ENCODE measurements around the gene IFRD1. TPM values are rescaled to one million over a fixed set of nuclear protein-coding genes. Genes with fewer than 3 reads are reported as not detected.
A peak's percentile ranks its signal among the peaks of the same experiment; 100 is the strongest.

Gene IFRD1
- total RNA-seq, 1 experiment from 2014 or later = 67.8 TPM

- peak; percentile 60 for TF ChIP-seq CTCF (conservative IDR thresholded peaks at IDR 0.05)
- Histone ChIP-seq H3K14ac (ENCODE audit: insufficient read depth, low read length) (no peak overlapping the region), H2BK120ac (ENCODE audit: low read depth, low read length, poor library complexity, severe bottlenecking) (no peak overlapping the region), H2BK15ac (ENCODE audit: low read depth, low read length) (no peak overlapping the region), H4K20me1 (ENCODE audit: control insufficient read depth, insufficient read depth, insufficient read length) (no peaks in the 10 kb centered on the region), H3K79me1 (ENCODE audit: insufficient read depth, low read depth, low read length, poor library complexity, severe bottlenecking) (no peaks in the 10 kb centered on the region), H3K27me3 (ENCODE audit: insufficient read depth, low read length) (no peaks in the 10 kb centered on the region), H3K18ac (ENCODE audit: insufficient read length, low read depth, low read length) (no peak overlapping the region), H2AFZ (ENCODE audit: low read length) (no peak overlapping the region), H3K4me2 (ENCODE audit: insufficient read depth, insufficient read length, low read length) (no peak overlapping the region), H3K23me2 (ENCODE audit: insufficient read length, low read depth, low read length, poor library complexity, severe bottlenecking) (no peaks in the 10 kb centered on the region), H3K9ac (ENCODE audit: extremely low read depth, insufficient read length, low read length) (no peak overlapping the region), H4K8ac (replicated peaks; ENCODE audit: insufficient read length, low read depth, low read length) (no peak overlapping the region), H2BK20ac (ENCODE audit: low read depth, low read length, poor library complexity, severe bottlenecking) (no peak overlapping the region), H2AK5ac (ENCODE audit: insufficient read length, low read length) (no peak overlapping the region), H2BK5ac (ENCODE audit: insufficient read length, low read length) (no peak overlapping the region), H2BK12ac (ENCODE audit: insufficient read length, low read depth, low read length) (no peak overlapping the region), H3K4ac (ENCODE audit: low read depth, low read length) (no peak overlapping the region), H3K23ac (ENCODE audit: insufficient read length, low read depth, low read length) (no peak overlapping the region), H3K27ac (ENCODE audit: insufficient read length, low read depth, low read length) (no peak overlapping the region), H3K56ac (ENCODE audit: insufficient read length, low read depth, low read length) (no peak overlapping the region), H3K4me1 (ENCODE audit: insufficient read depth, low read length) (peaks cover 4% of the 10 kb centered on the region; the same call in 1 of the 2 replicates), H3K79me2 (ENCODE audit: insufficient read depth, low read length) (no peaks in the 10 kb centered on the region), H3K9me3 (ENCODE audit: control insufficient read depth, low read depth, low read length) (no peaks in the 10 kb centered on the region), H3T11ph (ENCODE audit: low read length) (no peak overlapping the region), H4K91ac (ENCODE audit: insufficient read length, low read depth, low read length) (no peak overlapping the region), H4K5ac (ENCODE audit: insufficient read length, low read depth, low read length) (no peak overlapping the region)
- H3K27me3 Mint-ChIP-seq (ENCODE audit: low read depth) = no peaks in the 10 kb centered on the region; the same call in none of the 2 replicates
- no peak overlapping the region for H3K4me3 Mint-ChIP-seq
- no peaks in the 10 kb centered on the region for H3K36me3 Mint-ChIP-seq (ENCODE audit: insufficient read depth in 1 of 3, low read depth in 3 of 3)
- no peak for DNase-seq
- no peak overlapping the region for H3K27ac Mint-ChIP-seq
- H3K9me3 Mint-ChIP-seq = no peaks in the 10 kb centered on the region
- no CpG with 5 or more reads among the region's 7 CpGs for WGBS (ENCODE audit: extremely low coverage, insufficient read length, low lambda C conversion rate)
- H3K4me1 Mint-ChIP-seq = peaks cover 2 to 11% of the 10 kb centered on the region in 2 experiments
These were observed 39.0 kb upstream of the IFRD1 start for GRCh38 chr7:112411186-112411795.
